ENCODE measurements around the gene ATP8B1. TPM values are rescaled to one million over a fixed set of nuclear protein-coding genes. Genes with fewer than 3 reads are reported as not detected.

Gene ATP8B1
- total RNA-seq, 2 experiments from 2014 or later, result not detected

DNA sequence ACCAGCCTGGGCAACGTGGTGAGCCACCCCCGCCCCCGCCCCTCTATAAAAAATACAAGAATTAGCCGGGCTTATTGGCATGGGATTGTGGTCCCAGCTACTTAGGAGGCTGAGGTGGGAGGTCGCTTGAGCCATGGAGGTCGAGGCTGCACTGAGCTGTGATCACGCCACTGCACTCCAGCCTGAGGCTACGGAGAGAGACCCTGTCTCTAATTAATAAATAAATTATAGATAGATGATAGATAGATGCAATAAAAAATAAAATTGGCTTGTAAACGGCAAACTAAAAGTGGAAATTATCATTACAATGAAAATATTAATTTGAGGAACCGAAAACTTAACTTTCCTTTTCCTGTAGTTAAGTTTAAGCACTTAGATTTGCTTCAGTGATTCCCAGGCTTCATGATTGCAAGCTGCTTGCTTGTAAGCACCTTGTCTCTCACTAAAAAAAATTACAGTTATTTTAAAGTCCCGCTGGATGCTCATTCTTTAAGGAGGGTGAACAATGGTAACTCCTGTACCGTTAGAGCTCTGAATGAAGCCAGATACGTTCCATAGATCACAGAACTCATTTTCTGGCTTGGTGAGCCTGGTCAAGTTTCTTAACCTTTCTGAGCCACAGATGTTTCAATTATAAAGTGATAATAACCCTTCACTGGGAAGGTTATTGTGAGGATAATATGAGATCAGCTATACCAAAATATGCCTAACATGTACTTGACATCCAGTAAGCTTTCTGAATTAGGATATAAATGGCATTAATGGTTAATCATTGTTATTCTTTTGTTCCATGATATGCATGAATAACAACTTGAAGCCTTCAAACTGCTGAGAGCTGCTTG is 172.1 kb downstream of the ATP8B1 start:
- H3K4me3 Mint-ChIP-seq, result peak overlapping the region; percentile 95
- no peaks in the 10 kb centered on the region for H3K36me3 Mint-ChIP-seq (ENCODE audit: low read depth)
- no peaks in the 10 kb centered on the region for H3K9me3 Mint-ChIP-seq
- no peaks in the 10 kb centered on the region for H3K27me3 Mint-ChIP-seq (ENCODE audit: low read depth)
- peaks cover 17% of the 10 kb centered on the region for H3K4me1 Mint-ChIP-seq (ENCODE audit: low read depth)
- no peak for DNase-seq
- intact Hi-C loops (cut with micrococcal nuclease), result loop anchor here (1.0 to 5.0 kb wide), 10 partner anchors 10 to 1511 kb away; partner anchors contain the start of genes ATP8B1 and NARS1
- H3K27ac Mint-ChIP-seq, result peak overlapping the region; percentile 92
- CTCF ChIA-PET, result interaction anchor here (0.6 to 1.8 kb wide), 13 partner anchors 9 to 641 kb away, joined by 3 to 6 read pairs (median 3); no protein-coding TSS in a partner anchor

DNA sequence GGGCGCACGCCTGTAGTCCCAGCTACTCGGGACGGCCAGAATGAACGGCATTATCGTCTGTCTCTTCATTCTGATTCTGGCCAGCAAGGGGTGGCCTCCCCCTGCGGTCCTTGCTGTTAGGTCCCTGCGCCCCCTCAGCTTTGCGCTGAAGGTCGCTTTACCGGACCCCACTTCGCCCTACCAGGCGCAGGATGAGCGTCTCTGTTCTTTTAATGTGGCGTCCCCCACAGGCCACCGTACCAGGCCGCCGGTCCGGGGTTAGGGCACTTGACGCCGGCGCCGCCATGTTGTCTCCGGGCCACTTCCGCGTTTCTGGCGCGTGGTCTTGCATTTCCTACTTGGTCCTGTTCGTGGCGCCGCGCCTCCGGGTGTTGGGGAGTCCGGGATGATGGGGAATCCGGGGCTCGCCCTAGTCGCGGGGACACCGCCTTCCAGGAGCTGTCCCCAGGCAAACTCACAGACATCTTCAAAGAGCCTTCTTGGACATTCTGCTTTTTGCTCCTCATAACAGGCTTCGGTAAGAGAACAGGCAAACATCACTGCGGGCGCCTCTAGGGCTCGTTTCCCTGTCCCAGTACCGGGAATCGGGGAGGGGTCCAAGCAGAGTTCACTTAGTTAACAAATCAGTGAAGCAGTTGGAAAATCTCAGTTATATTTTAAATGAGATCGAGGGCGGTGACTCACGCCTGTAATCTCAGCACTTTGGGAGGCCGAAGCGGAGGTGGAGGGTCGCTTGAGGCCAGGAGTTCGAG is 172.9 kb downstream of the ATP8B1 start:
- no peaks in the 10 kb centered on the region for H3K9me3 Mint-ChIP-seq
- peaks cover 14% of the 10 kb centered on the region for H3K4me1 Mint-ChIP-seq (ENCODE audit: low read depth)
- no peaks in the 10 kb centered on the region for H3K27me3 Mint-ChIP-seq (ENCODE audit: low read depth)
- peak; percentile 97 for DNase-seq
- CTCF ChIA-PET, result interaction anchor here (0.6 to 1.8 kb wide), 15 partner anchors 9 to 642 kb away, joined by 3 to 6 read pairs (median 3); partner anchors contain the start of gene NARS1
- peak overlapping the region; percentile 95 for H3K4me3 Mint-ChIP-seq
- H3K27ac Mint-ChIP-seq, result peak overlapping the region; percentile 92
- no peaks in the 10 kb centered on the region for H3K36me3 Mint-ChIP-seq (ENCODE audit: low read depth)
- intact Hi-C loops (cut with micrococcal nuclease), result loop anchor here (1.0 to 5.0 kb wide), 10 partner anchors 9 to 1512 kb away; partner anchors contain the start of genes ATP8B1 and NARS1

DNA sequence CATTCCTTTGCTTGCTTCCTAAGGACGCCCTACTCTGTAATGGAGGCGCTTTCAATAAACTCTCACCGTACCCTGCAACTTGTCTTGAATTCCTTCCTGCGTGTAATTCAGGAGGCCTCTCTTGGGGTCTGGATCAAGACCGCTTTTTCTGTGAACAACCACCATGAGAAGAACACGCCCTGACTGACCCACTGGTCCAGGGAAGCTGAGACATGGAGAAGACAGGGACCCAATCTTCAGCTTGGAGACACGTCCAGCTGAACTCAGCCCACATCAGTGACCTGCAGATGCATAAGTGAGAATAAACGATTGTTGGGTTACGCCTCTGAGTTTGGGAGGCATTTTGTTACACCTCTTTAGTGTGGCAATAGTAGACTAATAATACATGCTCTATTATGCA is 173.7 kb downstream of the ATP8B1 start:
- no peak for DNase-seq
- intact Hi-C loops (cut with micrococcal nuclease), result loop anchor here (10.0 kb wide), 2 partner anchors 565 to 1725 kb away; partner anchors contain the start of gene LMAN1
- H3K4me1 Mint-ChIP-seq (ENCODE audit: low read depth), result peaks cover 13% of the 10 kb centered on the region
- H3K36me3 Mint-ChIP-seq (ENCODE audit: low read depth), result no peaks in the 10 kb centered on the region
- H3K9me3 Mint-ChIP-seq, result no peaks in the 10 kb centered on the region
- CTCF ChIA-PET, result interaction anchor here (0.6 to 1.8 kb wide), 5 partner anchors 8 to 389 kb away, joined by 3 to 6 read pairs (median 4); partner anchors contain the start of gene NARS1
- H3K27ac Mint-ChIP-seq, result peak overlapping the region; percentile 92
- peak overlapping the region; percentile 95 for H3K4me3 Mint-ChIP-seq
- no peaks in the 10 kb centered on the region for H3K27me3 Mint-ChIP-seq (ENCODE audit: low read depth)

DNA sequence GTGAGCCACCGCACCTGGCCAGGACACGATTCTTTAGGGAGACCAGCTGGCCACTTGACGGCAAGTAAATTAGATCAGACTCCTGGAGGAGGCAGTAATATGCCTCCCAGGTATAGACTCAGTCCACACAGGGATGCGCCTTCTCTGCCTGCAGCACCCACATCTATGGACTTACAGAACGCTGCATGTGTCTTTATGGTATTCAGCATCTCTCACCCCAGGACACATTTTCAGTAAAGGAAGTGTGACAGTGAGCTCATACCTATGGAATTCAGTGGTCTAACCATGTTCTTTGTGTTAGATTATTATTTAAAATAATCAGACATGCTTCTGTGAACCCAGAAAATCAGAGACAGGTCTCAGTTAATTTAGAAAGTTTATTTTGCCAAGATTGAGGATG is 175.6 kb downstream of the ATP8B1 start:
- intact Hi-C loops (cut with micrococcal nuclease), result loop anchor here (10.0 kb wide), 2 partner anchors 567 to 1727 kb away; partner anchors contain the start of gene LMAN1
- Mint-ChIP-seq H3K4me1 (ENCODE audit: low read depth) (peaks cover 13% of the 10 kb centered on the region), H3K9me3 (no peaks in the 10 kb centered on the region), H3K27me3 (ENCODE audit: low read depth) (no peaks in the 10 kb centered on the region), H3K4me3 (no peak overlapping the region), H3K36me3 (ENCODE audit: low read depth) (no peaks in the 10 kb centered on the region), H3K27ac (no peak overlapping the region)
- CTCF ChIA-PET, result no interaction called here
- DNase-seq, result no peak

DNA sequence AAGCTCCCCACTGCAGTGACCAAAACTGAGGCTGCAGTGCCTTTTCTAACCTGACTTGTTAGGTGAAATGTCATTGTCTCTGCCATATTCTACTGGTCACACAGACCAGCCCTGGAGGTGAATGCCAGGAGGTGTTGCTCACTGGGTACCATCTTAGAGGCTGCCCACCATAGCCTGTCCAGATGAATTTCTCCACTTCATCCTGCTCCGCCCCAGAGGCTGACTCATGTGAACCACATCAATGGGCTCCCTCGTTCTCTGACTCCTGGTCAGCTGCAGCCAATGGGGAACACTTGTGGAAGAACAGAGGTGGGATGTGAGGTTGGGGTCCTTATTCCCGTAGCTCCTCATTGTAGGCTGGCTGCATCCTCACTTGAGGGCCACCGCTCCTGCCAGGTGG is 178.1 kb downstream of the ATP8B1 start:
- intact Hi-C loops (cut with micrococcal nuclease), result loop anchor here (5.0 to 10.0 kb wide), 5 partner anchors 212 to 1730 kb away; partner anchors contain the start of genes LMAN1, MALT1 and SEC11C
- Mint-ChIP-seq H3K9me3 (no peaks in the 10 kb centered on the region), H3K36me3 (ENCODE audit: low read depth) (peaks cover 7% of the 10 kb centered on the region), H3K4me1 (ENCODE audit: low read depth) (peaks cover 10% of the 10 kb centered on the region), H3K4me3 (no peak overlapping the region), H3K27me3 (ENCODE audit: low read depth) (no peaks in the 10 kb centered on the region), H3K27ac (no peak overlapping the region)
- CTCF ChIA-PET, result no interaction called here
- DNase-seq, result no peak

DNA sequence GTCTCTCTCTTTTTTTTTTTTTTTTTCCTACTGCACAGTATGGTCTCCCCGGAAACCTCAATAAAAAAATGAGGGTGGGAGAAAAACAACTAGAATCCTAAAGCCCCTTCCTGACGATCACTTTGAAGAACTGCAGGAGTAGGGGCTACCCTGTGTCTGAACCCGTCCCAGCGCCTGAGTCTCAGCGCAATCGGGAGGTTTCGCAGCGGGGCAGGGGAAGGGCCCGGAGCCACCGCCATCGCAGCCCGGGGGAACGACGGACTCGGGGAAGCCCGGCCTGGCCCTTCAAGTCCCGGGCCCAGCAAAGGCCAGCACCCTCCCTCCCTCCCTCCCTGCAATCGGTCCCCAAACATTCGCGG is 181.9 kb downstream of the ATP8B1 start:
- peaks cover 16% of the 10 kb centered on the region for H3K36me3 Mint-ChIP-seq (ENCODE audit: low read depth)
- H3K27me3 Mint-ChIP-seq (ENCODE audit: low read depth), result no peaks in the 10 kb centered on the region
- intact Hi-C loops (cut with micrococcal nuclease), result loop anchor here (1.0 to 10.0 kb wide), 9 partner anchors 9 to 1734 kb away; partner anchors contain the start of genes FECH, LMAN1, MALT1 and SEC11C
- peak; percentile 28 for DNase-seq
- H3K4me3 Mint-ChIP-seq, result peak overlapping the region; percentile 98
- no peaks in the 10 kb centered on the region for H3K9me3 Mint-ChIP-seq
- H3K27ac Mint-ChIP-seq, result peak overlapping the region; percentile 95
- H3K4me1 Mint-ChIP-seq (ENCODE audit: low read depth), result peaks cover 32% of the 10 kb centered on the region
- CTCF ChIA-PET, result interaction anchor here (0.7 to 1.4 kb wide), 2 partner anchors 9 to 22 kb away, joined by 3 to 4 read pairs; no protein-coding TSS in a partner anchor

DNA sequence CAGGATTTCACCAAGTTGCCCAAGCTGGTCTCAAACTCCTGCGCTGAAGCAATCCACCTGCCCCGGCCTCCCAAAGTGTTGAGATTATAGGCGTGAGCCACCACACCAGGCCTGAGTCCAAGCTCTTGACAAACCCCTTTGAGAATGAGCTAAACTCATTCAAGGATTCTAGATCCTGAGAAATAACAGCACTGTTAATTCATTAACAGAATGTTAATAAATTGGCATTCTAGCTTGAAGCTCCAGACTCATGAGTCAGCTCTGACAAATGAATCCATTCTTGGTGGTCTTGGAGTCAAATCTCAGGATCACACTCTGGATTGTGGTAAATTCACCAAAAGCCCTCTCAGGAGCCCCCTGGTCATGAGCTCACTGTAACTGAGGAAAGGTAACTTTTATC is 183.2 kb downstream of the ATP8B1 start:
- Mint-ChIP-seq H3K4me1 (ENCODE audit: low read depth) (peaks cover 36% of the 10 kb centered on the region), H3K4me3 (peak overlapping the region; percentile 98), H3K27me3 (ENCODE audit: low read depth) (no peaks in the 10 kb centered on the region), H3K27ac (peak overlapping the region; percentile 95), H3K9me3 (no peaks in the 10 kb centered on the region), H3K36me3 (ENCODE audit: low read depth) (peaks cover 21% of the 10 kb centered on the region)
- CTCF ChIA-PET, result interaction anchor here (0.6 to 1.3 kb wide), 3 partner anchors 13 to 18 kb away, joined by 4 to 5 read pairs (median 5); no protein-coding TSS in a partner anchor
- no peak for DNase-seq
- intact Hi-C loops (cut with micrococcal nuclease), result loop anchor here (5.0 to 10.0 kb wide), 5 partner anchors 217 to 1735 kb away; partner anchors contain the start of genes LMAN1, MALT1 and SEC11C

DNA sequence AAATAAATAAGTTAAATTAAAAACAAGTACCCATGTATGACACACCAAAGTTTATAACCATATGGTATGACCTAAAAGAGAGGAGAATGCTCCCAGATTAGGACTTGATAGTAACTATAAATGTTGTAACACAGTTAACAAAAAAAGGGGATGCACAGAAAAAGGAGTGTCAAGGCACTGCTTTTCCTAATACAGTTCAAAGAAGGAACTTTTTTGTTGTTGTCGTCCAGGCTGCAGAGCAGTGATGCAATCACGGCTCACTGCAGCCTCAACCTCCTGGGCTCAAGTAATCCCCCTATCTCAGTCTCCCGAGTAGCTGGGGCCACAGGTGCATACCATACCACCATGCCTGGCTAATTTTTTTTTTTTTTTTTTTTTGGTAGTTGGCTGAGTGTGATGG is 184.2 kb downstream of the ATP8B1 start:
- peaks cover 37% of the 10 kb centered on the region for H3K4me1 Mint-ChIP-seq (ENCODE audit: low read depth)
- no peak for DNase-seq
- H3K9me3 Mint-ChIP-seq, result no peaks in the 10 kb centered on the region
- no peak overlapping the region for H3K4me3 Mint-ChIP-seq
- no peak overlapping the region for H3K27ac Mint-ChIP-seq
- peaks cover 24% of the 10 kb centered on the region for H3K36me3 Mint-ChIP-seq (ENCODE audit: low read depth)
- intact Hi-C loops (cut with micrococcal nuclease), result no loop called here
- CTCF ChIA-PET, result no interaction called here
- no peaks in the 10 kb centered on the region for H3K27me3 Mint-ChIP-seq (ENCODE audit: low read depth)

DNA sequence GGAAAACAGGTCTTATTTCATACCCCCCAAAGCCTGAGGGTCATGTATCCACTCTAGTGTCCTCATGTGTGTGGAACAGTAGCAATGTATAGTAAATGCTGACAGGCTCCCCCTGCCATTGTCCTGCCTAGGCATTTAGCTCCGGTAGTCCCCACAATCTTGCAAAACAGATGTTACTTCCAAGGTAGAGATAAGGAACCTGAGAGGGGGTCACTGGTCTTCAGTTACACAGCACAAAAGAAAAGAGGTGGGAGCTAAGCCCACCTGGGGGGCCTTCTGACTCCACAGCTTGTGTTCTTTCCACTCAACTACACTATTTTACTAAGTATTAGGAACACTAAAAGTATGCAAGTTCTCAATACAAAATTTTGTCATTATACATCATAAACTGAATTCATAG is 199.2 kb downstream of the ATP8B1 start:
- H3K9me3 Mint-ChIP-seq, result no peaks in the 10 kb centered on the region
- H3K27ac Mint-ChIP-seq, result no peak overlapping the region
- CTCF ChIA-PET, result interaction anchor here (1.2 kb wide), 1 partner anchor 45 kb away, joined by 5 read pairs; no protein-coding TSS in a partner anchor
- peaks cover 58% of the 10 kb centered on the region for H3K36me3 Mint-ChIP-seq (ENCODE audit: low read depth)
- no peaks in the 10 kb centered on the region for H3K27me3 Mint-ChIP-seq (ENCODE audit: low read depth)
- no peaks in the 10 kb centered on the region for H3K4me1 Mint-ChIP-seq (ENCODE audit: low read depth)
- no peak for DNase-seq
- no peak overlapping the region for H3K4me3 Mint-ChIP-seq
- intact Hi-C loops (cut with micrococcal nuclease), result no loop called here

Other genes with a start within 250 kb of the ATP8B1 start
- 10 to 100 TPM; 18.8 to 19.2 TPM for gene FECH, start 216.6 kb downstream of the ATP8B1 start, total RNA-seq
- gene NARS1, start 181.5 kb downstream of the ATP8B1 start, total RNA-seq, result 100 to 1,000 TPM; 104 to 109 TPM
- 1 to 10 TPM; 5.3 to 5.6 TPM for gene NEDD4L, start 240.9 kb upstream of the ATP8B1 start, total RNA-seq